Suprapubic skin (tissue), 4 donors: ENCODE results near the gene AIG1.

Source experiments
- EP300 ChIP-seq: sonication (generic); formaldehyde crosslinking; IDR thresholded peaks from one replicate; pipeline ENCODE4 v1.6.1; 2017; ENCODE audit warnings: antibody characterized with exemption
- POLR2A ChIP-seq, 2 donors: fragments of 450-650 bp; IDR thresholded peaks; one replicate each; pipeline ENCODE4 v1.6.1; 2017; ENCODE audit warnings: antibody characterized with exemption in 2 of 2, mild to moderate bottlenecking in 2 of 2, moderate library complexity in 2 of 2
- POLR2AphosphoS5 ChIP-seq, 3 donors: sonication (generic); formaldehyde crosslinking; IDR thresholded peaks; one replicate each; pipeline ENCODE4 v1.6.1; 2017; ENCODE audit warnings: antibody characterized with exemption in 3 of 3
- TF ChIP-seq, protein P1 (sequence below), 2 donors: fragments of 200-600 bp in 1 of 2; fragments of 450-650 bp in 1 of 2; sonication (generic) in 1 of 2; IDR thresholded peaks; one replicate each; pipeline ENCODE4 v1.5.1; 2016 to 2019; ENCODE audit warnings: antibody characterized with exemption in 2 of 2, mild to moderate bottlenecking in 1 of 2, moderate library complexity in 1 of 2

DNA sequence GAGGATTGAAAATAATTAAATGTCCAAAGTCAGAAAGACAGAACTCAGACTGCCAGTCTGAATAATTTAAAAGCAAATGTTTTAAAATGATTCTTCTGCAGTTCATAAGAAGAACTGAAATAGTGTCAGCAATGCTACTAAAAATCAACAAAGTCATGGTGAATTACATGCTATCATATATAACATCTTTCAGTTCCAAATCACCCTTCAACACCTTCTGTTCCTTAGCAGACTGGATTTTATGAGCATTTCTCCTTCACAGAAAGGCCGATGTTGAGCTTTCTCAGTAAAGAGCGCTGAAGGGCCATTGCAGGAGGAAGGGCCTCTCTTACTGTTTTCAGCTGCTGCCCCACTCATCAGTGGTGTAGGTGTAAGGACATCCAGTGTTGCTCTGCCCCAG is 63.3 kb downstream of the AIG1 start:
- TF ChIP-seq EP300 (no peak), POLR2A (IDR thresholded peaks at IDR 0.05) (no peak), POLR2AphosphoS5 (IDR thresholded peaks at IDR 0.05) (no peak)
- TF ChIP-seq, protein P1, sequence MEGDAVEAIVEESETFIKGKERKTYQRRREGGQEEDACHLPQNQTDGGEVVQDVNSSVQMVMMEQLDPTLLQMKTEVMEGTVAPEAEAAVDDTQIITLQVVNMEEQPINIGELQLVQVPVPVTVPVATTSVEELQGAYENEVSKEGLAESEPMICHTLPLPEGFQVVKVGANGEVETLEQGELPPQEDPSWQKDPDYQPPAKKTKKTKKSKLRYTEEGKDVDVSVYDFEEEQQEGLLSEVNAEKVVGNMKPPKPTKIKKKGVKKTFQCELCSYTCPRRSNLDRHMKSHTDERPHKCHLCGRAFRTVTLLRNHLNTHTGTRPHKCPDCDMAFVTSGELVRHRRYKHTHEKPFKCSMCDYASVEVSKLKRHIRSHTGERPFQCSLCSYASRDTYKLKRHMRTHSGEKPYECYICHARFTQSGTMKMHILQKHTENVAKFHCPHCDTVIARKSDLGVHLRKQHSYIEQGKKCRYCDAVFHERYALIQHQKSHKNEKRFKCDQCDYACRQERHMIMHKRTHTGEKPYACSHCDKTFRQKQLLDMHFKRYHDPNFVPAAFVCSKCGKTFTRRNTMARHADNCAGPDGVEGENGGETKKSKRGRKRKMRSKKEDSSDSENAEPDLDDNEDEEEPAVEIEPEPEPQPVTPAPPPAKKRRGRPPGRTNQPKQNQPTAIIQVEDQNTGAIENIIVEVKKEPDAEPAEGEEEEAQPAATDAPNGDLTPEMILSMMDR (IDR thresholded peaks at IDR 0.05), result no peak
